Caco-2 (cell line): Measurements from ENCODE around the gene PAQR7. TPM values are rescaled to one million over a fixed set of nuclear protein-coding genes. Genes with fewer than 3 reads are reported as not detected.
"Not testable (repeated sequence)": the region's sequence is repeated elsewhere in the genome, so short reads cannot be mapped to it uniquely, and the experiment has no call there.

Experiments
- BruUV-seq: library from RNA; stranded (reverse); fragments of 400-500 nt; replicated peaks from 2 replicates; lab custom pipeline; 2021; lab: Mats Ljungman, UMichigan
- CTCF ChIA-PET: fragments of 300-600 bp; sonication (Branson Sonifier 250); formaldehyde crosslinking; loops from one replicate; lab custom pipeline; 2022; ENCODE audit warnings: antibody characterized with exemption; lab: Charles Lee
- POLR2A ChIA-PET: fragments of 300-600 bp; sonication (Branson Sonifier 250); formaldehyde crosslinking; loops from one replicate; lab custom pipeline; 2022; ENCODE audit warnings: antibody characterized with exemption; lab: Charles Lee
- DNase-seq, 2 experiments: peaks; one replicate each; pipeline versions ENCODE4 v3.0.0 to v3.0.0-alpha.2; 2020 to 2022
- H3K27me3 ChIP-seq: replicated peaks from 2 replicates; pipeline ENCODE4 v1.6.0; 2011; ENCODE audit warnings: low read length; ENCODE audit not compliant: control insufficient read depth, insufficient read depth
- H3K36me3 ChIP-seq: 2 replicates; pipeline ENCODE4 v1.5.1; 2011; ENCODE audit warnings: low read length; ENCODE audit not compliant: control insufficient read depth, insufficient read depth
- H3K4me1 ChIP-seq: fragments of 250-450 bp; sonication (Bioruptor Pico); 2 replicates; pipeline ENCODE4 v1.5.1; 2020; ENCODE audit warnings: mild to moderate bottlenecking
- H3K4me3 ChIP-seq: 2 replicates; pipeline ENCODE4 v1.5.1; 2011; ENCODE audit warnings: low read depth, mild to moderate bottlenecking, control low read depth, low read length
- H3K9me3 ChIP-seq: fragments of 250-450 bp; sonication (Bioruptor Pico); 2 replicates; pipeline ENCODE4 v1.5.1; 2020; ENCODE audit warnings: mild to moderate bottlenecking, moderate library complexity
- H3K27ac Mint-ChIP-seq: one replicate; pipeline ENCODE4 v1.8.0; 2022; ENCODE audit warnings: mixed read lengths; ENCODE audit not compliant: unreplicated experiment
- H3K27me3 Mint-ChIP-seq: one replicate; pipeline ENCODE4 v1.8.0; 2022; ENCODE audit warnings: mixed read lengths; ENCODE audit not compliant: insufficient read depth, unreplicated experiment
- H3K36me3 Mint-ChIP-seq: one replicate; pipeline ENCODE4 v1.8.0; 2022; ENCODE audit warnings: mild to moderate bottlenecking, mixed read lengths; ENCODE audit not compliant: insufficient read depth, unreplicated experiment
- H3K4me1 Mint-ChIP-seq: one replicate; pipeline ENCODE4 v1.8.0; 2022; ENCODE audit warnings: low read depth, mixed read lengths; ENCODE audit not compliant: unreplicated experiment
- H3K4me3 Mint-ChIP-seq: one replicate; pipeline ENCODE4 v1.8.0; 2022; ENCODE audit warnings: mild to moderate bottlenecking, moderate library complexity, mixed read lengths; ENCODE audit not compliant: unreplicated experiment
- H3K9me3 Mint-ChIP-seq: one replicate; pipeline ENCODE4 v1.8.0; 2022; ENCODE audit warnings: mixed read lengths; ENCODE audit not compliant: unreplicated experiment
- intact Hi-C: fragments of 100-400 bp; cut with micrococcal nuclease; formaldehyde crosslinking; loops from one replicate; pipeline ENCODE4 v1.10.0; 2022; ENCODE audit not compliant: unreplicated experiment
- total RNA-seq: library from RNA; stranded (reverse); gene quantifications from 2 replicates; pipeline ENCODE4 v1.2.3, GENCODE V29; 2022
- TF ChIP-seq, protein P1 (sequence below), 2 experiments: fragments of 200-600 bp in 1 of 2; IDR thresholded peaks; 1 replicate in 1 of 2; 2 replicates in 1 of 2; pipeline versions ENCODE4 v1.5.1 to v1.8.0; 2011 to 2022; ENCODE audit warnings: antibody characterized with exemption in 1 of 2, control low read depth in 1 of 2, inconsistent platforms in 1 of 2, low read depth in 1 of 2, low read length in 1 of 2, mild to moderate bottlenecking in 1 of 2, moderate library complexity in 1 of 2; ENCODE audit not compliant: insufficient read depth in 1 of 2, severe bottlenecking in 1 of 2, unreplicated experiment in 1 of 2

The PAQR7 gene
- total RNA-seq, 1 experiment from 2014 or later = 22.3 TPM

DNA sequence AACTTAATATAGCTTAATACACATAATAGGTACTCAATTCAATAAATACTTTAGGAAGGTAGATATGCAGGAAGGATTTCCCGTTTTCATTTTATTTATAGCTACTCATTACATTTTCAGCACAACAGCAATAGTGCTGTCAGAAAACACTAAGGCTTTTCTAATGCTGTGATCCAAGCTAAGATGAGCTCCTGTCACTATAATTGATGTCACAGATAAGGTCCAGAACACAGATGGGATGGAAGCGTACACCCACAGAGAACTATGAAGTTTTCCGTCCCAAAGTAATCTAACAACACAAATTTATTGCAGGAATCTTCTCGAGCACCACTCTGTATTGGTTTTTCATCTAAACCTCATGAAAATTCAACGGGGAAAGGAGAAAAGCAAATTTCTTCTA is 29.8 kb downstream of the PAQR7 start:
- ChIA-PET POLR2A (no interaction called here), CTCF (no interaction called here)
- Histone ChIP-seq H3K9me3 (no peaks in the 10 kb centered on the region), H3K4me3 (no peak overlapping the region), H3K4me1 (peaks cover 10% of the 10 kb centered on the region), H3K36me3 (no peaks in the 10 kb centered on the region), H3K27me3 (no peaks in the 10 kb centered on the region)
- TF ChIP-seq, protein P1, sequence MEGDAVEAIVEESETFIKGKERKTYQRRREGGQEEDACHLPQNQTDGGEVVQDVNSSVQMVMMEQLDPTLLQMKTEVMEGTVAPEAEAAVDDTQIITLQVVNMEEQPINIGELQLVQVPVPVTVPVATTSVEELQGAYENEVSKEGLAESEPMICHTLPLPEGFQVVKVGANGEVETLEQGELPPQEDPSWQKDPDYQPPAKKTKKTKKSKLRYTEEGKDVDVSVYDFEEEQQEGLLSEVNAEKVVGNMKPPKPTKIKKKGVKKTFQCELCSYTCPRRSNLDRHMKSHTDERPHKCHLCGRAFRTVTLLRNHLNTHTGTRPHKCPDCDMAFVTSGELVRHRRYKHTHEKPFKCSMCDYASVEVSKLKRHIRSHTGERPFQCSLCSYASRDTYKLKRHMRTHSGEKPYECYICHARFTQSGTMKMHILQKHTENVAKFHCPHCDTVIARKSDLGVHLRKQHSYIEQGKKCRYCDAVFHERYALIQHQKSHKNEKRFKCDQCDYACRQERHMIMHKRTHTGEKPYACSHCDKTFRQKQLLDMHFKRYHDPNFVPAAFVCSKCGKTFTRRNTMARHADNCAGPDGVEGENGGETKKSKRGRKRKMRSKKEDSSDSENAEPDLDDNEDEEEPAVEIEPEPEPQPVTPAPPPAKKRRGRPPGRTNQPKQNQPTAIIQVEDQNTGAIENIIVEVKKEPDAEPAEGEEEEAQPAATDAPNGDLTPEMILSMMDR (IDR thresholded peaks at IDR 0.05; ENCODE audit: insufficient read depth in 1 of 2, low read depth in 1 of 2, low read length in 1 of 2, severe bottlenecking in 1 of 2, unreplicated experiment in 1 of 2) = no peak
- no peak overlapping the region for H3K4me3 Mint-ChIP-seq
- peaks cover 4% of the 10 kb centered on the region for H3K36me3 Mint-ChIP-seq
- no peaks in the 10 kb centered on the region for H3K27me3 Mint-ChIP-seq
- BruUV-seq = no TSS peak
- peaks cover 18% of the 10 kb centered on the region for H3K4me1 Mint-ChIP-seq
- H3K27ac Mint-ChIP-seq = no peak overlapping the region
- no peaks in the 10 kb centered on the region for H3K9me3 Mint-ChIP-seq
- DNase-seq = no peak
- intact Hi-C loops = no loop called here

DNA sequence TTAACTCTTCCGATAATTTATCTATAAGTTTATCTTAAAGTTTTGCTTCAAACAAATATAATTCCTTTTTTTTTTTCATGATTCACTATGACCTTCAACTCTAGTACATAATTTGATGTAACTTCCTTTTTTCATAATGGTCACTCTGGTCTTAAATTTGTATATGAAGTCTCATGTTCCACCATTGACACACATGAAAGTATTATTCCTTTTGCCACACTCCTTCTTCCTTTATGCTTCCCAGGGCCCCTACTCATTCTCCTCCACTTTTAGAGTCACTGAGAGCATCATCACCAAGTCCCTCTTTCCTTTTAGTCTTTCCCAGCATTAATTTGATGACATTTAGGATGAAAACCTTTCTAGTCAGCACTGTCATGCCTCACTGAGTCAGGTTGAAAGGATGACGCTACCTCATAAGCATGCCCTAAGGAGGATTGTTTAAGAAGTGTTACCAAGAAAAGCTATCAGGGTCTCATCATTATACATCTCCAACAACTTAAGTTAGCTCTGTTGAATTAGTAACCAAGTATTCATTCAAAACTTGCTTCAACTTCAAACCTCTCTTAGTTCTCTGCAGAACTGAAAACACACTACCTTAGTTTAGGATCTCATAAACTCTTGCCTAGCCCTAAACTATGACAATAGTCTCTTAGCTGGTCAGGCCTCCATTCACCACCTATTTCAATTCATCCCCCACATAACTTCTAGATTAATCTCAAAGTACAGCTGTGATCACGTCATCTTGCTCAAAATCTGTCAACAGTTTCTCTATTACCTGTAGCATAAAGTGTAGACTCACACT is 30.8 kb downstream of the PAQR7 start:
- Histone ChIP-seq H3K36me3 (no peaks in the 10 kb centered on the region), H3K27me3 (no peaks in the 10 kb centered on the region), H3K9me3 (no peaks in the 10 kb centered on the region), H3K4me3 (no peak overlapping the region), H3K4me1 (peaks cover 10% of the 10 kb centered on the region)
- Mint-ChIP-seq H3K4me3 (no peak overlapping the region), H3K9me3 (no peaks in the 10 kb centered on the region), H3K27me3 (no peaks in the 10 kb centered on the region), H3K27ac (no peak overlapping the region), H3K36me3 (peaks cover 4% of the 10 kb centered on the region), H3K4me1 (peaks cover 18% of the 10 kb centered on the region)
- TF ChIP-seq, protein P1 (IDR thresholded peaks at IDR 0.05; ENCODE audit: insufficient read depth in 1 of 2, low read depth in 1 of 2, low read length in 1 of 2, severe bottlenecking in 1 of 2, unreplicated experiment in 1 of 2) = no peak
- ChIA-PET CTCF (no interaction called here), POLR2A (no interaction called here)
- no peak for DNase-seq
- BruUV-seq = no TSS peak
- intact Hi-C loops = no loop called here

DNA sequence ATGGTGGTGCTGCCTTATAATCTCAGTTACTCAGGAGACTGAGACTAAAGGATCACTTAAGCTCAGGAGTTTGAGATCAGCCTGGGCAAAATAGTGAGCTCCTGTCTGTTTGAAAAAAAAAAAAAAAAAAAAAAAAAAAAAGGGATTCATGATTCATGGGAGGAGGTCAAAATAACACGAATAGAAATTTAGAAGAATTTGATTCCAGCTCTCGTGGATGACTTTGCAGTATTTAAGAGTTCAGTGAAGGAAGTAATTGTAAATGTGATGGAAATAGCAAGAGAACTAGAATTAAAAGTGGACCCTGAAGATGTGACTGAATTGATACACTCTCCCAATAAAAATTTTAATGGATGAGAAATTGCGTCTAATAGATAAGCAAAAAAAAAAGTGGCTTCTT is 32.0 kb downstream of the PAQR7 start:
- CTCF ChIA-PET = no interaction called here
- Histone ChIP-seq H3K36me3 (no peaks in the 10 kb centered on the region), H3K27me3 (no peaks in the 10 kb centered on the region), H3K4me1 (peaks cover 1% of the 10 kb centered on the region), H3K4me3 (no peak overlapping the region), H3K9me3 (no peaks in the 10 kb centered on the region)
- no peak for DNase-seq
- POLR2A ChIA-PET = no interaction called here
- Mint-ChIP-seq H3K9me3 (no peaks in the 10 kb centered on the region), H3K36me3 (peaks cover 9% of the 10 kb centered on the region), H3K27me3 (no peaks in the 10 kb centered on the region), H3K4me3 (no peak overlapping the region), H3K4me1 (peaks cover 12% of the 10 kb centered on the region), H3K27ac (no peak overlapping the region)
- BruUV-seq = no TSS peak
- TF ChIP-seq, protein P1 (IDR thresholded peaks at IDR 0.05; ENCODE audit: insufficient read depth in 1 of 2, low read depth in 1 of 2, low read length in 1 of 2, severe bottlenecking in 1 of 2, unreplicated experiment in 1 of 2) = no peak
- intact Hi-C loops = no loop called here

DNA sequence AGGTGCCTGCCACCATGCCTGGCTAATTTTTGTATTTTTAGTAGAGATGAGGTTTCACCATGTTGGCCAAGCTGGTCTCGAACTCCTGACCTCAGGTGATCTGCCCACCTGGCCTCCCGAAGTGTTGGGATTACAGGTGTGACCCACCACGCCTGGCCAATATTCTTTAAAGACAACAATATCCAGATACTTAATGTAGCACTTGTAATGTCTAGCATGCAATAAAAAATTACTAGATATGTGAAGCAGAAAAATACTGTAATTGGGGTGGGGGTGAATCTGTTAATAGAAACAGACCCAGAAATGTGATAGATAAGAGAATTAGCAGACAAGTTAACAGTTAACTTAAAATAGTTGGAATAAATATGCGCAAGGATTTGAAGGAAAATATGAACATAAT is 35.7 kb downstream of the PAQR7 start:
- H3K9me3 ChIP-seq, H3K4me3 Mint-ChIP-seq, H3K4me3 ChIP-seq, BruUV-seq, CTCF ChIA-PET, H3K9me3 Mint-ChIP-seq, H3K27me3 ChIP-seq, DNase-seq, H3K27ac Mint-ChIP-seq, intact Hi-C loops, H3K4me1 ChIP-seq, H3K4me1 Mint-ChIP-seq, H3K36me3 ChIP-seq, POLR2A ChIA-PET, H3K27me3 Mint-ChIP-seq: not testable (repeated sequence)
- peaks cover 20% of the 10 kb centered on the region for H3K36me3 Mint-ChIP-seq
